HG03045 (cell line): ENCODE measurements around the gene SLC12A7.

Experiments used
- ATAC-seq: cut with Tn5 transposase; IDR thresholded peaks from one replicate; pipeline ENCODE4 v1.9.1; 2021; ENCODE audit warnings: mild to moderate bottlenecking, moderate library complexity; ENCODE audit not compliant: unreplicated experiment

The SLC12A7 gene

GRCh38 chr5:1141834-1142233, 30.0 kb upstream of the SLC12A7 start:
- ATAC-seq: no peak

GRCh38 chr5:1140818-1141189, 28.9 kb upstream of the SLC12A7 start:
- no peak for ATAC-seq

GRCh38 chr5:1140171-1140817, 28.4 kb upstream of the SLC12A7 start:
- no peak for ATAC-seq

- ATAC-seq: no peak
Measured at GRCh38 chr5:1139331-1140170, 27.7 kb upstream of the SLC12A7 start.

- ATAC-seq: no peak
Measured at GRCh38 chr5:1138445-1139245, 26.8 kb upstream of the SLC12A7 start.

GRCh38 chr5:1137567-1138444, 25.9 kb upstream of the SLC12A7 start:
- no peak for ATAC-seq

GRCh38 chr5:1136814-1137213, 25.0 kb upstream of the SLC12A7 start:
- ATAC-seq: no peak

GRCh38 chr5:1135696-1136525, 24.0 kb upstream of the SLC12A7 start:
- no peak for ATAC-seq

GRCh38 chr5:1134478-1134877, 22.6 kb upstream of the SLC12A7 start:
- no peak for ATAC-seq

- no peak for ATAC-seq
Measured at GRCh38 chr5:1133510-1134201, 21.8 kb upstream of the SLC12A7 start.

- no peak for ATAC-seq
Measured at GRCh38 chr5:1133108-1133507, 21.2 kb upstream of the SLC12A7 start.

GRCh38 chr5:1132570-1132969, 20.7 kb upstream of the SLC12A7 start:
- no peak for ATAC-seq

GRCh38 chr5:1131726-1132125, 19.9 kb upstream of the SLC12A7 start:
- ATAC-seq: no peak

- no peak for ATAC-seq
Measured at GRCh38 chr5:1131191-1131621, 19.3 kb upstream of the SLC12A7 start.

- no peak for ATAC-seq
Measured at GRCh38 chr5:1130218-1130946, 18.5 kb upstream of the SLC12A7 start.

- no peak for ATAC-seq
Measured at GRCh38 chr5:1129711-1130055, 17.8 kb upstream of the SLC12A7 start.

GRCh38 chr5:1128977-1129710, 17.3 kb upstream of the SLC12A7 start:
- ATAC-seq: no peak
